Naive thymus-derived CD8-positive, alpha-beta T cell (primary cell): ENCODE measurements around the gene SMAD5. TPM values are rescaled to one million over a fixed set of nuclear protein-coding genes. Genes with fewer than 3 reads are reported as not detected.

Source experiments
- ATAC-seq, 2 donors: fragments of 150-1000 bp; cut with Tn5 transposase in 1 of 2; sonication (Bioruptor Pico), chemical (Tn5 transposase) in 1 of 2; 1 replicate in 1 of 2; 2 replicates in 1 of 2; pipeline ENCODE4 v1.10.0; 2021; ENCODE audit warnings: mild to moderate bottlenecking in 2 of 2, moderate library complexity in 2 of 2
- POLR2A ChIA-PET: fragments of 350-600 bp; sonication (Branson Sonifier 250); formaldehyde crosslinking; loops from one replicate; lab custom pipeline; 2021; ENCODE audit warnings: antibody characterized with exemption; lab: Charles Lee
- DNase-seq, 10 donors: peaks; one replicate each; pipeline versions ENCODE4 v3.0.0 to v3.0.0-alpha.2; 2020 to 2022
- H3K27ac Mint-ChIP-seq, 10 donors: one replicate each; pipeline ENCODE4 v1.8.0; 2020 to 2022; ENCODE audit warnings: mild to moderate bottlenecking in 10 of 10, mixed read lengths in 10 of 10, moderate library complexity in 4 of 10, inconsistent platforms in 1 of 10
- H3K27me3 Mint-ChIP-seq, 5 donors: one replicate each; pipeline ENCODE4 v1.8.0; 2021 to 2022; ENCODE audit warnings: mixed read lengths in 5 of 5
- H3K36me3 Mint-ChIP-seq, 3 donors: one replicate each; pipeline ENCODE4 v1.8.0; 2020 to 2022; ENCODE audit warnings: mixed read lengths in 3 of 3, mild to moderate bottlenecking in 2 of 3, inconsistent platforms in 1 of 3
- H3K4me1 Mint-ChIP-seq, 4 donors: one replicate each; pipeline ENCODE4 v1.8.0; 2021 to 2022; ENCODE audit warnings: mixed read lengths in 4 of 4
- H3K4me3 Mint-ChIP-seq, 10 donors: one replicate each; pipeline ENCODE4 v1.8.0; 2020 to 2022; ENCODE audit warnings: mild to moderate bottlenecking in 10 of 10, mixed read lengths in 10 of 10, moderate library complexity in 6 of 10, inconsistent platforms in 1 of 10
- H3K9me3 Mint-ChIP-seq, 9 donors: one replicate each; pipeline ENCODE4 v1.8.0; 2020 to 2022; ENCODE audit warnings: mixed read lengths in 9 of 9, mild to moderate bottlenecking in 3 of 9, inconsistent platforms in 1 of 9, moderate library complexity in 1 of 9
- polyA plus RNA-seq, 3 donors: library from polyadenylated mRNA; unstranded; fragments of 300-500 nt; fragmentation: Illumina TruSeq; gene quantifications; one replicate each; pipeline ENCODE4 v1.2.3, GENCODE V29; 2021
- total RNA-seq, 8 experiments: library from RNA in 2 of 8; stranded (reverse) in 2 of 8; gene quantifications; one replicate each; pipeline ENCODE4 v1.2.3 and lab custom pipeline; 2021 to 2026

Gene SMAD5
- total and polyA plus RNA-seq, 5 experiments from 2014 or later = 10.8 to 21.5 (median 17.2) TPM

- ATAC-seq (no peak), DNase-seq (no peak)
- Mint-ChIP-seq H3K27me3 (peaks cover 12 to 35% (median 17%) of the 10 kb centered on the region in 5 donors), H3K4me1 (peaks cover 0 to 5% (median 0%) of the 10 kb centered on the region in 4 donors), H3K36me3 (no peaks in the 10 kb centered on the region), H3K9me3 (no peaks in the 10 kb centered on the region), H3K27ac (no peak overlapping the region), H3K4me3 (no peak overlapping the region)
- POLR2A ChIA-PET = no interaction called here
These were observed 73.7 kb downstream of the SMAD5 start for GRCh38 chr5:136206361-136206760.

- H3K9me3 Mint-ChIP-seq = no peaks in the 10 kb centered on the region
- ATAC-seq (no peak), DNase-seq (no peak)
- H3K36me3 Mint-ChIP-seq = no peaks in the 10 kb centered on the region
- H3K4me3 Mint-ChIP-seq = no peak overlapping the region
- peaks cover 0 to 3% (median 0%) of the 10 kb centered on the region in 4 donors for H3K4me1 Mint-ChIP-seq
- POLR2A ChIA-PET = no interaction called here
- no peak overlapping the region for H3K27ac Mint-ChIP-seq
- H3K27me3 Mint-ChIP-seq = peaks cover 12 to 41% (median 19%) of the 10 kb centered on the region in 5 donors
These were observed 75.0 kb downstream of the SMAD5 start for GRCh38 chr5:136207631-136208030.

GRCh38 chr5:136208916-136209315 is 76.3 kb downstream of the SMAD5 start:
- ATAC-seq (no peak), DNase-seq (no peak)
- Mint-ChIP-seq H3K27me3 (peaks cover 11 to 45% (median 19%) of the 10 kb centered on the region in 5 donors), H3K27ac (peak overlapping the region in 1 of 10 donors; percentile 63), H3K4me3 (no peak overlapping the region), H3K36me3 (no peaks in the 10 kb centered on the region), H3K4me1 (peaks cover 0 to 2% (median 0%) of the 10 kb centered on the region in 4 donors), H3K9me3 (no peaks in the 10 kb centered on the region)
- POLR2A ChIA-PET = no interaction called here

GRCh38 chr5:136209346-136209910 is 76.8 kb downstream of the SMAD5 start:
- ATAC-seq (no peak), DNase-seq (no peak)
- H3K36me3 Mint-ChIP-seq = no peaks in the 10 kb centered on the region
- peaks cover 11 to 51% (median 16%) of the 10 kb centered on the region in 5 donors for H3K27me3 Mint-ChIP-seq
- POLR2A ChIA-PET = no interaction called here
- no peak overlapping the region for H3K4me3 Mint-ChIP-seq
- H3K9me3 Mint-ChIP-seq = no peaks in the 10 kb centered on the region
- H3K4me1 Mint-ChIP-seq = no peaks in the 10 kb centered on the region
- peak overlapping the region in 1 of 10 donors; percentile 63 for H3K27ac Mint-ChIP-seq

- no peaks in the 10 kb centered on the region for H3K36me3 Mint-ChIP-seq
- no peaks in the 10 kb centered on the region for H3K9me3 Mint-ChIP-seq
- H3K27me3 Mint-ChIP-seq = peaks cover 10 to 52% (median 16%) of the 10 kb centered on the region in 5 donors
- ATAC-seq = no peak
- POLR2A ChIA-PET = no interaction called here
- DNase-seq = no peak
- H3K4me3 Mint-ChIP-seq = no peak overlapping the region
- no peaks in the 10 kb centered on the region for H3K4me1 Mint-ChIP-seq
- no peak overlapping the region for H3K27ac Mint-ChIP-seq
These were observed 77.6 kb downstream of the SMAD5 start for GRCh38 chr5:136210259-136210658.

- ATAC-seq (no peak), DNase-seq (no peak)
- Mint-ChIP-seq H3K27ac (no peak overlapping the region), H3K36me3 (no peaks in the 10 kb centered on the region), H3K27me3 (peaks cover 10 to 64% (median 16%) of the 10 kb centered on the region in 5 donors), H3K9me3 (no peaks in the 10 kb centered on the region), H3K4me3 (no peak overlapping the region), H3K4me1 (no peaks in the 10 kb centered on the region)
- POLR2A ChIA-PET = no interaction called here
These were observed 78.8 kb downstream of the SMAD5 start for GRCh38 chr5:136211282-136212040.

GRCh38 chr5:136212252-136212721 is 79.6 kb downstream of the SMAD5 start:
- H3K4me1 Mint-ChIP-seq = no peaks in the 10 kb centered on the region
- POLR2A ChIA-PET = no interaction called here
- ATAC-seq (no peak), DNase-seq (peak in 9 of 10 donors; percentile 1 to 70 (median 27))
- H3K27ac Mint-ChIP-seq = peak overlapping the region in 1 of 10 donors; percentile 11
- H3K4me3 Mint-ChIP-seq = no peak overlapping the region
- H3K36me3 Mint-ChIP-seq = no peaks in the 10 kb centered on the region
- peaks cover 11 to 65% (median 21%) of the 10 kb centered on the region in 5 donors for H3K27me3 Mint-ChIP-seq
- H3K9me3 Mint-ChIP-seq = no peaks in the 10 kb centered on the region

GRCh38 chr5:136213919-136214493 is 81.4 kb downstream of the SMAD5 start:
- DNase-seq (no peak), ATAC-seq (no peak)
- Mint-ChIP-seq H3K27me3 (peaks cover 9 to 55% (median 17%) of the 10 kb centered on the region in 5 donors), H3K27ac (no peak overlapping the region), H3K4me3 (no peak overlapping the region), H3K4me1 (no peaks in the 10 kb centered on the region), H3K9me3 (peaks cover 0 to 8% (median 0%) of the 10 kb centered on the region in 9 donors), H3K36me3 (no peaks in the 10 kb centered on the region)
- POLR2A ChIA-PET = no interaction called here

GRCh38 chr5:136215812-136216211 is 83.2 kb downstream of the SMAD5 start:
- H3K27ac Mint-ChIP-seq = no peak overlapping the region
- ATAC-seq = no peak
- DNase-seq = no peak
- peaks cover 0 to 23% (median 4%) of the 10 kb centered on the region in 9 donors for H3K9me3 Mint-ChIP-seq
- H3K4me3 Mint-ChIP-seq = no peak overlapping the region
- H3K36me3 Mint-ChIP-seq = no peaks in the 10 kb centered on the region
- peaks cover 2 to 41% (median 11%) of the 10 kb centered on the region in 5 donors for H3K27me3 Mint-ChIP-seq
- POLR2A ChIA-PET = no interaction called here
- no peaks in the 10 kb centered on the region for H3K4me1 Mint-ChIP-seq

- peaks cover 1 to 40% (median 12%) of the 10 kb centered on the region in 5 donors for H3K27me3 Mint-ChIP-seq
- H3K27ac Mint-ChIP-seq = no peak overlapping the region
- DNase-seq = no peak
- ATAC-seq = no peak
- peaks cover 0 to 4% (median 0%) of the 10 kb centered on the region in 3 donors for H3K36me3 Mint-ChIP-seq
- H3K9me3 Mint-ChIP-seq = peaks cover 0 to 26% (median 8%) of the 10 kb centered on the region in 9 donors
- no peak overlapping the region for H3K4me3 Mint-ChIP-seq
- H3K4me1 Mint-ChIP-seq = no peaks in the 10 kb centered on the region
- POLR2A ChIA-PET = no interaction called here
These were observed 83.6 kb downstream of the SMAD5 start for GRCh38 chr5:136216230-136216629.

- no peak for DNase-seq
- POLR2A ChIA-PET = no interaction called here
- ATAC-seq = no peak
- H3K27ac Mint-ChIP-seq = no peak overlapping the region
- H3K27me3 Mint-ChIP-seq = peaks cover 3 to 34% (median 13%) of the 10 kb centered on the region in 5 donors
- peaks cover 0 to 17% (median 0%) of the 10 kb centered on the region in 3 donors for H3K36me3 Mint-ChIP-seq
- no peaks in the 10 kb centered on the region for H3K4me1 Mint-ChIP-seq
- no peak overlapping the region for H3K4me3 Mint-ChIP-seq
- H3K9me3 Mint-ChIP-seq = peaks cover 0 to 38% (median 16%) of the 10 kb centered on the region in 9 donors
These were observed 88.7 kb downstream of the SMAD5 start for GRCh38 chr5:136221340-136221739.

GRCh38 chr5:136222580-136223235 is 90.1 kb downstream of the SMAD5 start:
- peaks cover 0 to 38% (median 16%) of the 10 kb centered on the region in 9 donors for H3K9me3 Mint-ChIP-seq
- H3K4me3 Mint-ChIP-seq = no peak overlapping the region
- DNase-seq (no peak), ATAC-seq (no peak)
- POLR2A ChIA-PET = no interaction called here
- H3K27me3 Mint-ChIP-seq = peaks cover 4 to 40% (median 14%) of the 10 kb centered on the region in 5 donors
- no peaks in the 10 kb centered on the region for H3K4me1 Mint-ChIP-seq
- H3K36me3 Mint-ChIP-seq = peaks cover 0 to 17% (median 0%) of the 10 kb centered on the region in 3 donors
- H3K27ac Mint-ChIP-seq = no peak overlapping the region
